OCI-LY7 (cell line): Measurements from ENCODE around the gene ZFP36L1. TPM values are rescaled to one million over a fixed set of nuclear protein-coding genes. Genes with fewer than 3 reads are reported as not detected.

ENCODE experiments used
- BruUV-seq: library from RNA; stranded (reverse); fragments of 400-500 nt; replicated peaks from 2 replicates; lab custom pipeline; 2021; lab: Mats Ljungman, UMichigan
- CTCF ChIA-PET: fragments of 300-600 bp; sonication (Branson Sonifier 250); formaldehyde crosslinking; loops from one replicate; lab custom pipeline; 2022; ENCODE audit warnings: antibody characterized with exemption; ENCODE audit not compliant: unreplicated experiment; lab: Charles Lee
- POLR2A ChIA-PET: fragments of 300-600 bp; sonication (Branson Sonifier 250); formaldehyde crosslinking; loops from one replicate; lab custom pipeline; 2022; ENCODE audit warnings: antibody characterized with exemption; lab: Charles Lee
- DNase-seq: peaks from one replicate; pipeline ENCODE4 v3.0.0-alpha.2; 2015; ENCODE audit warnings: low spot score
- H2AFZ ChIP-seq: fragments of 200-600 bp; sonication (generic), shearing (Covaris generic); 2 replicates; pipeline ENCODE4 v1.6.1; 2014; ENCODE audit warnings: mild to moderate bottlenecking, antibody characterized with exemption, low read length, moderate library complexity
- H3K27ac ChIP-seq: fragments of 200-600 bp; sonication (generic); 2 replicates; pipeline ENCODE4 v1.5.1; 2014; ENCODE audit warnings: mixed run types, low read depth, mild to moderate bottlenecking, moderate library complexity, low read length, inconsistent platforms; ENCODE audit not compliant: poor library complexity, severe bottlenecking
- H3K36me3 ChIP-seq: fragments of 200-600 bp; sonication (generic); 2 replicates; pipeline ENCODE4 v1.6.1; 2014; ENCODE audit warnings: mild to moderate bottlenecking, antibody characterized with exemption, low read length, moderate library complexity, mixed read lengths; ENCODE audit not compliant: insufficient read depth
- H3K4me1 ChIP-seq: fragments of 200-600 bp; sonication (generic); 2 replicates; pipeline ENCODE4 v1.5.1; 2014; ENCODE audit warnings: mild to moderate bottlenecking, low read length; ENCODE audit not compliant: insufficient read depth, poor library complexity, severe bottlenecking
- H3K4me2 ChIP-seq: fragments of 200-600 bp; sonication (generic); 2 replicates; pipeline ENCODE4 v1.6.1; 2014; ENCODE audit warnings: mild to moderate bottlenecking, low read length
- H3K4me3 ChIP-seq: fragments of 200-600 bp; sonication (generic); 2 replicates; pipeline ENCODE4 v1.5.1; 2014; ENCODE audit warnings: mild to moderate bottlenecking, low read depth, low read length; ENCODE audit not compliant: poor library complexity, severe bottlenecking
- H3K79me2 ChIP-seq: fragments of 200-600 bp; sonication (generic); 2 replicates; pipeline ENCODE4 v1.6.1; 2016; ENCODE audit warnings: low read depth, mild to moderate bottlenecking, low read length, moderate library complexity, mixed read lengths; ENCODE audit not compliant: insufficient read depth
- H3K9me2 ChIP-seq: fragments of 200-600 bp; sonication (generic); 2 replicates; pipeline ENCODE4 v1.6.1; 2016; ENCODE audit warnings: mild to moderate bottlenecking, low read length, mixed read lengths; ENCODE audit not compliant: insufficient read depth
- H3K9me3 ChIP-seq: fragments of 200-600 bp; sonication (generic); 2 replicates; pipeline ENCODE4 v1.6.1; 2014; ENCODE audit warnings: mild to moderate bottlenecking, mixed run types, low read length, mixed read lengths
- H4K20me1 ChIP-seq: fragments of 200-600 bp; sonication (generic); 2 replicates; pipeline ENCODE4 v1.6.1; 2014; ENCODE audit warnings: mild to moderate bottlenecking, antibody characterized with exemption, low read length, moderate library complexity, mixed read lengths; ENCODE audit not compliant: insufficient read depth
- CTCF ChIP-seq: fragments of 200-600 bp; sonication (generic); conservative IDR thresholded peaks from 2 replicates; pipeline ENCODE4 v1.5.1; 2014; ENCODE audit warnings: mild to moderate bottlenecking, antibody characterized with exemption, low read length, moderate library complexity, mixed read lengths
- EZH2phosphoT487 ChIP-seq: fragments of 200-600 bp; sonication (generic); IDR thresholded peaks from 2 replicates; pipeline ENCODE4 v1.6.1; 2018; ENCODE audit warnings: low read depth, borderline replicate concordance, mild to moderate bottlenecking, mixed run types, antibody characterized with exemption, low read length, moderate library complexity, mixed read lengths
- intact Hi-C: fragments of 100-400 bp; cut with micrococcal nuclease; formaldehyde crosslinking; loops from one replicate; pipeline ENCODE4 v1.10.0; 2022; ENCODE audit not compliant: unreplicated experiment
- total RNA-seq, 2 experiments: library from RNA; depleted of rRNA in 1 of 2; stranded (reverse); fragments of >200 nt in 1 of 2; shearing (Covaris generic) in 1 of 2; gene quantifications; 2 replicates each; pipeline ENCODE4 v1.2.3, GENCODE V29; 2014 to 2022

The ZFP36L1 gene
- total RNA-seq, 2 experiments from 2014 or later, result 24.2 to 57.0 TPM

GRCh38 chr14:68808696-68809480 is 16.0 kb upstream of the ZFP36L1 start:
- ChIA-PET POLR2A (interaction anchor here (0.7 to 1.1 kb wide), 3 partner anchors 8 to 17 kb away, joined by 3 to 5 read pairs (median 3); no protein-coding TSS in a partner anchor), CTCF (no interaction called here)
- BruUV-seq, result no TSS peak
- Histone ChIP-seq H3K27ac (no peak overlapping the region), H3K9me3 (peaks cover 13% of the 10 kb centered on the region; the same call in 1 of the 2 replicates), H3K4me2 (no peak overlapping the region), H3K4me1 (peaks cover 51% of the 10 kb centered on the region), H4K20me1 (no peaks in the 10 kb centered on the region), H3K4me3 (no peak overlapping the region), H3K79me2 (no peaks in the 10 kb centered on the region), H3K9me2 (no peaks in the 10 kb centered on the region), H3K36me3 (peaks cover 6% of the 10 kb centered on the region; the same call in 1 of the 2 replicates), H2AFZ (no peak overlapping the region)
- TF ChIP-seq CTCF (no peak), EZH2phosphoT487 (no peak)
- intact Hi-C loops, result no loop called here
- no peak for DNase-seq

GRCh38 chr14:68807987-68808386 is 15.1 kb upstream of the ZFP36L1 start:
- Histone ChIP-seq H3K4me1 (peaks cover 42% of the 10 kb centered on the region), H4K20me1 (no peaks in the 10 kb centered on the region), H3K4me2 (no peak overlapping the region), H3K9me3 (peaks cover 13% of the 10 kb centered on the region; the same call in 1 of the 2 replicates), H3K27ac (no peak overlapping the region), H2AFZ (no peak overlapping the region), H3K79me2 (no peaks in the 10 kb centered on the region), H3K36me3 (peaks cover 6% of the 10 kb centered on the region; the same call in 1 of the 2 replicates), H3K4me3 (no peak overlapping the region), H3K9me2 (no peaks in the 10 kb centered on the region)
- intact Hi-C loops, result no loop called here
- BruUV-seq, result no TSS peak
- POLR2A ChIA-PET, result no interaction called here
- no peak for TF ChIP-seq CTCF
- TF ChIP-seq EZH2phosphoT487, result no peak
- CTCF ChIA-PET, result no interaction called here
- DNase-seq, result no peak
